Measurements from ENCODE around the gene TLCD5.

DNA sequence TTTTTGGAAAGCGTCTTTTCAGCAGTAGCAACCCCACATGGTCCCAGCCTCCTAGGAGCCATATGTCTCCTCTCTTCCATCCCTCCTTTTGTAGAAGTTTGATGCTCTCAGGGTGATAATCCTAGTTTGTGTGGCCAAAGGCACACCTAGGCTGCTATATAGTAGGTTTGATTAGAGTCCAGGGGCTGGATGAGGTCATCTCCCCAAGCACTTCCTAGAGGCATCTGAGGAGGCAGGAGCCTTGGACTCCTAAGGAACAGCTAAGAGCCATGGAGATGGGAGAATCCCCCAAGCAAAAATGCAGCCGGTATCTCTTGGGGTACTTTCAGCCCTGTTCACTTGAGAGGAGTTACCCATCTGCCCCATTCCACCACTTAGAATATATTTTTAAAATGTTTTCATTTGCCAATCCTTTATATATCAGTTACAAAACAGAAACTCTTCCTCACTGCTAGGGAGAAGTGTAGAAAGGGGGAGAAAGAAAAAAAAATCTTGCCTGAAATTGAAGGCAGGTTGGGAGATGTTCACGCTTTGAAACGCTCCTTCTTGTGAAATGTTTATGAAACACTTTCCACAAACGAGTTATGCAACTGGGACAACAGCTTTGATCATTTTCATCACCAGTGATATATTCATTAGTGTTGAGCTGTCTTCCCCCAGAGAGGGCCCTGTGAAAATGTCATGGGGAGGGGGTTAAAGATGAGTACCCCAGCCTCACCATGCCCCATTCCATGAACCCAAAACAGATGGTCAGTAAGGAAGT, 31.9 kb upstream of the TLCD5 start:
- TF ChIP-seq, protein P1, sequence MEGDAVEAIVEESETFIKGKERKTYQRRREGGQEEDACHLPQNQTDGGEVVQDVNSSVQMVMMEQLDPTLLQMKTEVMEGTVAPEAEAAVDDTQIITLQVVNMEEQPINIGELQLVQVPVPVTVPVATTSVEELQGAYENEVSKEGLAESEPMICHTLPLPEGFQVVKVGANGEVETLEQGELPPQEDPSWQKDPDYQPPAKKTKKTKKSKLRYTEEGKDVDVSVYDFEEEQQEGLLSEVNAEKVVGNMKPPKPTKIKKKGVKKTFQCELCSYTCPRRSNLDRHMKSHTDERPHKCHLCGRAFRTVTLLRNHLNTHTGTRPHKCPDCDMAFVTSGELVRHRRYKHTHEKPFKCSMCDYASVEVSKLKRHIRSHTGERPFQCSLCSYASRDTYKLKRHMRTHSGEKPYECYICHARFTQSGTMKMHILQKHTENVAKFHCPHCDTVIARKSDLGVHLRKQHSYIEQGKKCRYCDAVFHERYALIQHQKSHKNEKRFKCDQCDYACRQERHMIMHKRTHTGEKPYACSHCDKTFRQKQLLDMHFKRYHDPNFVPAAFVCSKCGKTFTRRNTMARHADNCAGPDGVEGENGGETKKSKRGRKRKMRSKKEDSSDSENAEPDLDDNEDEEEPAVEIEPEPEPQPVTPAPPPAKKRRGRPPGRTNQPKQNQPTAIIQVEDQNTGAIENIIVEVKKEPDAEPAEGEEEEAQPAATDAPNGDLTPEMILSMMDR (optimal IDR thresholded peaks at IDR 0.05 in 1 of 3, IDR thresholded peaks at IDR 0.05 in 1 of 3, conservative IDR thresholded peaks at IDR 0.05 in 1 of 3; ENCODE audit: extremely low read depth in 1 of 3, insufficient read depth in 2 of 3, low read length in 3 of 3) = no peak
- TF ChIP-seq EZH2 (IDR thresholded peaks at IDR 0.05; ENCODE audit: low read length) = no peak
